K562 (cell line): ENCODE data around the gene SPON2. TPM values are rescaled to one million over a fixed set of nuclear protein-coding genes. Genes with fewer than 3 reads are reported as not detected.

ENCODE experiments used
- ATAC-seq: fragments of 200-7000 bp; cut with Tn5 transposase; 3 replicates; pipeline ENCODE4 v1.9.1; 2020; ENCODE audit warnings: moderate library complexity
- BruUV-seq: library from RNA; stranded (reverse); fragments of 400-500 nt; replicated peaks from 2 replicates; lab custom pipeline; 2021; lab: Mats Ljungman, UMichigan
- CTCF ChIA-PET: fragments of 300-600 bp; formaldehyde crosslinking; extraction: SDS; loops from one replicate; lab custom pipeline; 2021; ENCODE audit warnings: low intra/inter-chr PET ratio; lab: Yijun Ruan, JAX
- POLR2A ChIA-PET: fragments of 300-600, 350-650 bp; sonication (Branson Sonifier 250); formaldehyde crosslinking; extraction: SDS; loops from one replicate; lab custom pipeline; 2021; ENCODE audit warnings: antibody characterized with exemption, inconsistent platforms; lab: Yijun Ruan, JAX
- DNase-seq, 4 experiments: peaks; one replicate each; pipeline versions ENCODE4 v3.0.0 to v3.0.0-alpha.2; 2011 to 2018; ENCODE audit warnings: low spot score in 3 of 4, mixed read lengths in 3 of 4; ENCODE audit errors: extremely low read depth in 1 of 4
- FAIRE-seq: peaks from 2 replicates; lab custom pipeline; 2011; peaks lifted over from hg19 to GRCh38; lab: Jason Lieb, UNC
- H2AFZ ChIP-seq: 2 replicates; pipeline ENCODE4 v1.6.0; 2011; ENCODE audit warnings: low read depth, low read length, control low read depth, inconsistent platforms
- H3K27ac ChIP-seq: fragments of 200-600 bp; 3 replicates; pipeline ENCODE4 v1.8.0; 2011; ENCODE audit warnings: low read depth, mild to moderate bottlenecking, control low read depth, inconsistent platforms, low read length, moderate library complexity, mixed read lengths; ENCODE audit errors: extremely low read depth
- H3K27me3 ChIP-seq, 2 experiments: fragments of 300-600 bp in 1 of 2; 2 replicates in 1 of 2; 3 replicates in 1 of 2; pipeline versions ENCODE4 v1.6.0 to v1.8.0; 2011; ENCODE audit warnings: inconsistent platforms in 2 of 2, low read length in 2 of 2, mild to moderate bottlenecking in 1 of 2, mixed read lengths in 1 of 2, moderate library complexity in 1 of 2; ENCODE audit not compliant: control insufficient read depth in 2 of 2, insufficient read depth in 2 of 2
- H3K36me3 ChIP-seq: fragments of 300-600 bp; 3 replicates; pipeline ENCODE4 v1.8.0; 2011; ENCODE audit warnings: mild to moderate bottlenecking, low read length, inconsistent platforms; ENCODE audit not compliant: control insufficient read depth, insufficient read depth
- H3K4me1 ChIP-seq, 2 experiments: fragments of 200-600 bp in 1 of 2; replicated peaks in 1 of 2; 2 replicates in 1 of 2; 3 replicates in 1 of 2; pipeline versions ENCODE4 v1.5.1 to v1.8.0; 2011; ENCODE audit warnings: inconsistent platforms in 2 of 2, low read length in 2 of 2, mild to moderate bottlenecking in 1 of 2, mixed read lengths in 1 of 2, moderate library complexity in 1 of 2; ENCODE audit not compliant: control insufficient read depth in 2 of 2, insufficient read depth in 2 of 2
- H3K4me2 ChIP-seq: 2 replicates; pipeline ENCODE4 v1.6.1; 2011; ENCODE audit warnings: low read length, control low read depth, inconsistent platforms, mixed read lengths; ENCODE audit not compliant: insufficient read depth
- H3K4me3 ChIP-seq: fragments of 200-600 bp; sonication (generic), shearing (Covaris generic); 2 replicates; pipeline ENCODE4 v1.5.1; 2016; ENCODE audit warnings: control low read depth, inconsistent platforms
- H3K79me2 ChIP-seq: fragments of 200-600 bp; 3 replicates; pipeline ENCODE4 v1.8.0; 2011; ENCODE audit warnings: low read length, inconsistent platforms; ENCODE audit not compliant: control insufficient read depth, insufficient read depth
- H3K9ac ChIP-seq, 2 experiments: 2 replicates each; pipeline versions ENCODE4 v1.6.0 to v1.6.1; 2011; ENCODE audit warnings: low read depth in 2 of 2, low read length in 2 of 2, control low read depth in 1 of 2, inconsistent platforms in 1 of 2, mild to moderate bottlenecking in 1 of 2, mixed read lengths in 1 of 2; ENCODE audit not compliant: insufficient read depth in 1 of 2
- H3K9me1 ChIP-seq: one replicate; pipeline ENCODE4 v1.6.0; 2011; ENCODE audit warnings: inconsistent platforms, mild to moderate bottlenecking, low read length, moderate library complexity; ENCODE audit not compliant: control insufficient read depth, insufficient read depth
- H3K9me3 ChIP-seq: replicated peaks from 2 replicates; pipeline ENCODE4 v1.5.1; 2011; ENCODE audit warnings: low read depth, low read length, inconsistent platforms; ENCODE audit not compliant: control insufficient read depth, insufficient read depth
- H4K20me1 ChIP-seq: replicated peaks from 2 replicates; pipeline ENCODE4 v1.6.1; 2011; ENCODE audit warnings: low read length, inconsistent platforms, mixed read lengths; ENCODE audit not compliant: control insufficient read depth, insufficient read depth
- DDX20 ChIP-seq: fragments of 450-650 bp; IDR thresholded peaks from 2 replicates; pipeline ENCODE4 v1.6.1; 2016; ENCODE audit warnings: missing genetic modification characterization, low read depth, mild to moderate bottlenecking, missing compliant biosample characterization, moderate library complexity
- MCM2 ChIP-seq: fragments of 450-650 bp; IDR thresholded peaks from 2 replicates; pipeline ENCODE4 v1.6.1; 2017; ENCODE audit warnings: low read depth, mild to moderate bottlenecking
- NR2C2 ChIP-seq, 2 experiments: fragments of 200-800 bp in 1 of 2; sonication (Bioruptor generic) in 1 of 2; sonication (generic) in 1 of 2; formaldehyde crosslinking in 1 of 2; IDR thresholded peaks; 2 replicates each; pipeline versions ENCODE4 v1.6.1 to v1.8.0; 2016 to 2022; ENCODE audit warnings: mild to moderate bottlenecking in 1 of 2, missing compliant biosample characterization in 1 of 2, missing genetic modification characterization in 1 of 2, missing genetic modification reagents in 1 of 2
- VEZF1 ChIP-seq: fragments of 200-800 bp; sonication (Bioruptor generic); IDR thresholded peaks from 2 replicates; pipeline ENCODE4 v1.6.1; 2017; ENCODE audit warnings: missing genetic modification characterization, missing compliant biosample characterization
- ZNF146 ChIP-seq: IDR thresholded peaks from one replicate; pipeline ENCODE4 v1.6.1; 2018; ENCODE audit warnings: missing compliant biosample characterization; ENCODE audit not compliant: unreplicated experiment
- WGBS: fragments of 100-300 bp; shearing (Covaris generic); methylation state at CpG from one replicate; pipeline ENCODE4 v1.1.6; 2016; ENCODE audit warnings: low coverage, mixed read lengths; ENCODE audit not compliant: insufficient coverage; ENCODE audit errors: missing lambda C conversion rate; 5-methylcytosine and 5-hydroxymethylcytosine counted together
- in situ Hi-C: fragments of 300-500 bp; cut with MboI; formaldehyde crosslinking; loops from 4 replicates; pipeline ENCODE4 v1.15.0; 2018; ENCODE audit warnings: inconsistent platforms, mixed read lengths
- intact Hi-C: fragments of 100-400 bp; cut with micrococcal nuclease; formaldehyde crosslinking; loops from 2 replicates; pipeline ENCODE4 v1.14.2; 2022
- polyA plus RNA-seq, 8 experiments: library from polyadenylated mRNA; depleted of rRNA in 4 of 8; stranded (reverse) in 5 of 8; unstranded in 3 of 8; fragments of >200 nt; fragmentation: Nextera tagmentation in 2 of 8; fragmentation: Illumina TruSeq in 1 of 8; extraction: Ambion mirVana in 2 of 8; extraction: Trizol in 1 of 8; gene quantifications; 2 replicates each; pipeline versions ENCODE4 v1.2.1 to v1.2.3, GENCODE V29; 2011 to 2014; ENCODE audit warnings: inconsistent platforms in 1 of 8, missing spikeins in 1 of 8
- total RNA-seq, 7 experiments: library from RNA; depleted of rRNA in 6 of 7; stranded (reverse); fragments of >200 nt in 6 of 7; fragmentation: Illumina TruSeq in 2 of 7; extraction: Trizol in 2 of 7; gene quantifications; 2 replicates each; pipeline versions ENCODE4 v1.2.1 to v1.2.3, GENCODE V29; 2011 to 2021; ENCODE audit warnings: low replicate concordance in 1 of 7
- TF ChIP-seq, protein P1 (sequence below), 2 experiments: IDR thresholded peaks in 1 of 2; conservative IDR thresholded peaks in 1 of 2; 2 replicates each; pipeline ENCODE4 v1.6.1; 2016; ENCODE audit warnings: low read depth in 2 of 2, mild to moderate bottlenecking in 1 of 2, missing compliant biosample characterization in 1 of 2, missing genetic modification characterization in 1 of 2, moderate library complexity in 1 of 2

Gene SPON2
- total and polyA plus RNA-seq, 9 of the 15 experiments (the other 6 are each of a cell fraction or from before 2014, with no cell fraction given) = 0.21 to 2.2 (median 0.83) TPM

GRCh38 chr4:1191621-1192020 lies 19.2 kb upstream of the SPON2 start:
- Histone ChIP-seq H3K27me3 (peaks cover 2 to 12% of the 10 kb centered on the region in 2 experiments; a peak in 3 of 5 replicates), H2AFZ (peak overlapping the region; percentile 35; the same call in 1 of the 2 replicates), H3K9ac (no peak overlapping the region), H3K4me2 (no peak overlapping the region), H3K4me1 (peaks cover 0 to 36% of the 10 kb centered on the region in 2 experiments; a peak in 3 of 5 replicates), H3K36me3 (no peaks in the 10 kb centered on the region), H3K9me1 (no peaks in the 10 kb centered on the region), H4K20me1 (no peaks in the 10 kb centered on the region)
- no peak for FAIRE-seq
- intact Hi-C loops = no loop called here
- in situ Hi-C loops = no loop called here
- no peak for DNase-seq
- no peak for TF ChIP-seq NR2C2 (CRISPR knock-in tag; IDR thresholded peaks at IDR 0.05)
- 0 out of 2 replicates have a peak, but pooled peaks have one; percentile 13 for TF ChIP-seq NR2C2 (tag; IDR thresholded peaks at IDR 0.05)
- no peak for TF ChIP-seq ZNF146 (CRISPR knock-in tag)
- no peak for TF ChIP-seq MCM2
- TF ChIP-seq DDX20 = no peak
- TF ChIP-seq, all 486 proteins: peak for 1
- H3K4me3 ChIP-seq = no peak overlapping the region
- no peaks in the 10 kb centered on the region for H3K79me2 ChIP-seq
- ATAC-seq = peak; percentile 15; the same call in 1 of the 3 replicates
- POLR2A ChIA-PET = interaction anchor here (0.6 to 1.6 kb wide), 5 partner anchors 9 to 224 kb away, joined by 3 to 4 read pairs (median 3); no protein-coding TSS in a partner anchor
- 42% methylated on average over 5 of the region's 5 CpGs for WGBS
- CTCF ChIA-PET = no interaction called here
- H3K27ac ChIP-seq = no peak overlapping the region
- no TSS peak for BruUV-seq
- no peaks in the 10 kb centered on the region for H3K9me3 ChIP-seq

DNA sequence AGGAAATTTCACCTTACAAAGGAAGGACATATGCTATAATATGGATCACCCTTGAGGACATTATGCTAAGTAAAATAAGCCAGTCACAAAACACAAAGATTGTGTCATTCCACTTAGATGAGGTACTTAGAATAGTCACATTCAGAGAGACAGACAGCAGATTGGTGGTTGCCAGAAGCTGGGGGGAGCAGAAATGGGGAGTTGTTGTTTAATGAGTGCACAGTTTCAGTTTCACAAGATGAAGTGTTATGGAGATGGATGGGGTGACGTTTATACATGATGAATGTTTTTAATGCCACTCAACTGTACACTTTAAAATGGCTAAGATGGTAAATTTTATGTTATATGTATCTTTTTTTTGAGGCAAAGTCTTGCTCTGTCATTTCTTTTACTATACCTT lies 14.8 kb upstream of the SPON2 start:
- no peak overlapping the region for H3K4me2 ChIP-seq
- in situ Hi-C loops = no loop called here
- ATAC-seq (no peak), DNase-seq (no peak)
- no peaks in the 10 kb centered on the region for H3K79me2 ChIP-seq
- H3K4me3 ChIP-seq = no peak overlapping the region
- no TSS peak for BruUV-seq
- no peaks in the 10 kb centered on the region for H4K20me1 ChIP-seq
- CTCF ChIA-PET = no interaction called here
- no peak for TF ChIP-seq VEZF1 (CRISPR knock-in tag)
- TF ChIP-seq, protein P1, sequence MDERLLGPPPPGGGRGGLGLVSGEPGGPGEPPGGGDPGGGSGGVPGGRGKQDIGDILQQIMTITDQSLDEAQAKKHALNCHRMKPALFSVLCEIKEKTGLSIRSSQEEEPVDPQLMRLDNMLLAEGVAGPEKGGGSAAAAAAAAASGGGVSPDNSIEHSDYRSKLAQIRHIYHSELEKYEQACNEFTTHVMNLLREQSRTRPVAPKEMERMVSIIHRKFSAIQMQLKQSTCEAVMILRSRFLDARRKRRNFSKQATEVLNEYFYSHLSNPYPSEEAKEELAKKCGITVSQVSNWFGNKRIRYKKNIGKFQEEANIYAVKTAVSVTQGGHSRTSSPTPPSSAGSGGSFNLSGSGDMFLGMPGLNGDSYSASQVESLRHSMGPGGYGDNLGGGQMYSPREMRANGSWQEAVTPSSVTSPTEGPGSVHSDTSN (CRISPR knock-in tag; IDR thresholded peaks at IDR 0.05; ENCODE audit: low read depth) = no peak
- TF ChIP-seq, protein P1 (tag; conservative IDR thresholded peaks at IDR 0.05; ENCODE audit: low read depth) = 0 out of 2 replicates have a peak, but pooled peaks have one; percentile 30
- TF ChIP-seq, all 486 proteins: peak for 1
- H3K27ac ChIP-seq = no peak overlapping the region
- H3K9me1 ChIP-seq = no peaks in the 10 kb centered on the region
- H3K4me1 ChIP-seq = no peaks in the 10 kb centered on the region; a peak in 2 of 5 replicates
- no peaks in the 10 kb centered on the region for H3K36me3 ChIP-seq
- H3K9me3 ChIP-seq = no peaks in the 10 kb centered on the region
- no peak overlapping the region for H3K9ac ChIP-seq
- intact Hi-C loops = no loop called here
- FAIRE-seq = no peak
- POLR2A ChIA-PET = no interaction called here
- H3K27me3 ChIP-seq = no peaks in the 10 kb centered on the region; a peak in 2 of 5 replicates
- H2AFZ ChIP-seq = no peak overlapping the region
- WGBS = 0% methylated on average over 1 of the region's 1 CpG
